ENCODE data around the gene ABHD16A. TPM values are rescaled to one million over a fixed set of nuclear protein-coding genes. Genes with fewer than 3 reads are reported as not detected.

The ABHD16A gene
- total and polyA plus RNA-seq, 10 of the 15 experiments (the other 5 are each of a cell fraction or from before 2014, with no cell fraction given) = 7.5 to 43.0 (median 32.9) TPM

- TF ChIP-seq, protein P1, sequence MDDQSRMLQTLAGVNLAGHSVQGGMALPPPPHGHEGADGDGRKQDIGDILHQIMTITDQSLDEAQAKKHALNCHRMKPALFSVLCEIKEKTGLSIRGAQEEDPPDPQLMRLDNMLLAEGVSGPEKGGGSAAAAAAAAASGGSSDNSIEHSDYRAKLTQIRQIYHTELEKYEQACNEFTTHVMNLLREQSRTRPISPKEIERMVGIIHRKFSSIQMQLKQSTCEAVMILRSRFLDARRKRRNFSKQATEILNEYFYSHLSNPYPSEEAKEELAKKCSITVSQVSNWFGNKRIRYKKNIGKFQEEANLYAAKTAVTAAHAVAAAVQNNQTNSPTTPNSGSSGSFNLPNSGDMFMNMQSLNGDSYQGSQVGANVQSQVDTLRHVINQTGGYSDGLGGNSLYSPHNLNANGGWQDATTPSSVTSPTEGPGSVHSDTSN (IDR thresholded peaks at IDR 0.05; ENCODE audit: insufficient replicate concordance, low read depth, low read length) = peak; percentile 85
- TF ChIP-seq NFYB (IDR thresholded peaks at IDR 0.05; ENCODE audit: insufficient read depth, low read depth, low read length) = peak; percentile 75; the same call in 1 of the 2 replicates
- no peak for TF ChIP-seq FOS (IDR thresholded peaks at IDR 0.05; ENCODE audit: borderline replicate concordance, extremely low read depth, insufficient read length)
- TF ChIP-seq, protein P2, sequence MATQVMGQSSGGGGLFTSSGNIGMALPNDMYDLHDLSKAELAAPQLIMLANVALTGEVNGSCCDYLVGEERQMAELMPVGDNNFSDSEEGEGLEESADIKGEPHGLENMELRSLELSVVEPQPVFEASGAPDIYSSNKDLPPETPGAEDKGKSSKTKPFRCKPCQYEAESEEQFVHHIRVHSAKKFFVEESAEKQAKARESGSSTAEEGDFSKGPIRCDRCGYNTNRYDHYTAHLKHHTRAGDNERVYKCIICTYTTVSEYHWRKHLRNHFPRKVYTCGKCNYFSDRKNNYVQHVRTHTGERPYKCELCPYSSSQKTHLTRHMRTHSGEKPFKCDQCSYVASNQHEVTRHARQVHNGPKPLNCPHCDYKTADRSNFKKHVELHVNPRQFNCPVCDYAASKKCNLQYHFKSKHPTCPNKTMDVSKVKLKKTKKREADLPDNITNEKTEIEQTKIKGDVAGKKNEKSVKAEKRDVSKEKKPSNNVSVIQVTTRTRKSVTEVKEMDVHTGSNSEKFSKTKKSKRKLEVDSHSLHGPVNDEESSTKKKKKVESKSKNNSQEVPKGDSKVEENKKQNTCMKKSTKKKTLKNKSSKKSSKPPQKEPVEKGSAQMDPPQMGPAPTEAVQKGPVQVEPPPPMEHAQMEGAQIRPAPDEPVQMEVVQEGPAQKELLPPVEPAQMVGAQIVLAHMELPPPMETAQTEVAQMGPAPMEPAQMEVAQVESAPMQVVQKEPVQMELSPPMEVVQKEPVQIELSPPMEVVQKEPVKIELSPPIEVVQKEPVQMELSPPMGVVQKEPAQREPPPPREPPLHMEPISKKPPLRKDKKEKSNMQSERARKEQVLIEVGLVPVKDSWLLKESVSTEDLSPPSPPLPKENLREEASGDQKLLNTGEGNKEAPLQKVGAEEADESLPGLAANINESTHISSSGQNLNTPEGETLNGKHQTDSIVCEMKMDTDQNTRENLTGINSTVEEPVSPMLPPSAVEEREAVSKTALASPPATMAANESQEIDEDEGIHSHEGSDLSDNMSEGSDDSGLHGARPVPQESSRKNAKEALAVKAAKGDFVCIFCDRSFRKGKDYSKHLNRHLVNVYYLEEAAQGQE (IDR thresholded peaks at IDR 0.05; ENCODE audit: low read depth, low read length) = no peak
- TF ChIP-seq BHLHE40 (IDR thresholded peaks at IDR 0.05; ENCODE audit: borderline replicate concordance in 1 of 2, low read depth in 2 of 2, low read length in 1 of 2) = peak; percentile 87 to 95
- 0 out of 2 replicates have a peak, but pooled peaks have one; percentile 5 for TF ChIP-seq GATAD2B (conservative IDR thresholded peaks at IDR 0.05; ENCODE audit: low read depth)
- TF ChIP-seq MXI1 (IDR thresholded peaks at IDR 0.05; ENCODE audit: low read depth, low read length) = peak; percentile 36; the same call in 1 of the 2 replicates
- 0 out of 2 replicates have a peak, but pooled peaks have one; percentile 8 for TF ChIP-seq MYB (IDR thresholded peaks at IDR 0.05; ENCODE audit: borderline replicate concordance, low read depth, low read length)
These were observed 51.4 kb downstream of the ABHD16A start (continued) for GRCh38 chr6:31651602-31652191.
